Lung (tissue), 12 donors: ENCODE results near the gene TNIP2. TPM values are rescaled to one million over a fixed set of nuclear protein-coding genes. Genes with fewer than 3 reads are reported as not detected.

ENCODE experiments used
- ATAC-seq: fragments of 200-7000 bp; cut with Tn5 transposase; one replicate; pipeline ENCODE4 v1.9.1; 2020; ENCODE audit warnings: moderate number of reproducible peaks; ENCODE audit not compliant: insufficient read depth, low FRiP score
- DNase-seq, 3 donors: peaks; one replicate each; pipeline ENCODE4 v3.0.0-alpha.2; 2013 to 2017
- H3K27ac ChIP-seq, 2 donors: one replicate each; pipeline ENCODE4 v1.5.1; 2013; ENCODE audit warnings: mild to moderate bottlenecking in 2 of 2, moderate library complexity in 2 of 2, control low read depth in 1 of 2, inconsistent platforms in 1 of 2, low read depth in 1 of 2, low read length in 1 of 2
- H3K27me3 ChIP-seq, 3 donors: one replicate each; pipeline ENCODE4 v1.5.1; 2013; ENCODE audit warnings: low read length in 2 of 3; ENCODE audit not compliant: control insufficient read depth in 3 of 3, insufficient read depth in 3 of 3
- H3K36me3 ChIP-seq, 4 donors: one replicate each; pipeline ENCODE4 v1.5.1; 2013; ENCODE audit warnings: low read length in 4 of 4, mild to moderate bottlenecking in 1 of 4, moderate library complexity in 1 of 4; ENCODE audit not compliant: control insufficient read depth in 4 of 4, insufficient read depth in 4 of 4
- H3K4me1 ChIP-seq, 5 donors: one replicate each; pipeline ENCODE4 v1.5.1; 2013; ENCODE audit warnings: low read length in 5 of 5, mild to moderate bottlenecking in 2 of 5, moderate library complexity in 1 of 5; ENCODE audit not compliant: control insufficient read depth in 5 of 5, insufficient read depth in 5 of 5
- H3K4me3 ChIP-seq: one replicate; pipeline ENCODE4 v1.5.1; 2013; ENCODE audit warnings: mild to moderate bottlenecking, control low read depth, moderate library complexity
- H3K9ac ChIP-seq, 2 donors: one replicate each; pipeline ENCODE4 v1.5.1; 2013; ENCODE audit warnings: low read length in 2 of 2, control low read depth in 1 of 2; ENCODE audit not compliant: insufficient read depth in 1 of 2
- H3K9me3 ChIP-seq, 4 donors: one replicate each; pipeline ENCODE4 v1.5.1; 2013; ENCODE audit warnings: low read length in 3 of 4, mild to moderate bottlenecking in 1 of 4, moderate library complexity in 1 of 4; ENCODE audit not compliant: control insufficient read depth in 4 of 4, insufficient read depth in 3 of 4
- WGBS, 2 donors: extraction: QIAGEN DNeasy Blood & Tissue Kit; methylation state at CpG; one replicate each; pipeline ENCODE4 v1.1.7; 2013; 5-methylcytosine and 5-hydroxymethylcytosine counted together
- polyA plus RNA-seq, 2 donors: library from polyadenylated mRNA; stranded (reverse); fragments of 200-250 nt; gene quantifications; one replicate each; pipeline ENCODE4 v1.2.1, GENCODE V29; 2013
- total RNA-seq, 2 donors: library from RNA; depleted of rRNA in 1 of 2; stranded (reverse); fragments of >200 nt in 1 of 2; gene quantifications; one replicate each; pipeline ENCODE4 v1.2.1, GENCODE V29; 2014 to 2021
- TF ChIP-seq, protein P1 (sequence below): IDR thresholded peaks from 2 replicates; pipeline ENCODE4 v1.5.1; 2012; ENCODE audit warnings: mild to moderate bottlenecking; ENCODE audit errors: control extremely low read depth, extremely low read depth
- donor health status: control.
- donor health status: control.
- donor health status: Bipolar disorder and iron deficiency.
- donor health status: healthy.
- donor health status: DM: yes; HTN: yes; CAD: no.

TNIP2 gene
- total and polyA plus RNA-seq, 4 donors = 30.6 to 82.8 (median 43.8) TPM

DNA sequence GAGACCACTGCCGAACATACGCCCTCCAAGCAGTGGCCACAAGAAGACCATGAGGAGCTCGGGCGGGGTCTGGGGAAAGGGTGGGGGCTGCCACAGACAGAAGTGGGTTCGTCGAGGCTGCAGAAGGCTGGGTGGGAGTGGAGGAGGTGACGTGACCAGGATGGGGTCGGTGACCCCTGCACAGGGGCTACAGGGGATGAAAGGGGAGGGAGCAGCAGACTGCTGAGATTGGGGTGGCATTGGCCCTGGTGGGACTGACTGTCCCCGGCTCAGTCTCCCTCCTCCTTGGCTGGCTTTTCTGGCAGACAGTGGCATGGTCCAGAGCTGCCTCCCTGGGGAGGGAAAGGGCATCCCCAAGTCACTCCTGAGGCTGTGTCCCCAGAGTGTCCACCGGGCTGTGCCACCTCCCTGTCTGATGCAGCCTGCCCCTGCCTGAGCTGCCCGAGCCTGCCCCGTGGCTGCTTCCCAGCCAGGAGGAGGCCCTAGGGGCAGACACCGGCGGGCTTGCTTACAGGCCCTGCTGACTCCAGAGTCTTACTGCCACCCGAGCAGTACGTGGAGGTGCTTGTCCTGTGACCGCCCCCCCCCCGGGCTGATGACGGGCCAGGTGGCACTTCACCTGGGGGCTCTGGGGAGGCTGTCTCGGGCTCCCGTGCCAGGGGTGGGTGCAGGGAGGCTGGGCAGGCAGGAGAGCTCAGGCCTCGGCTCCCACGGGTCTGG lies 44.0 kb upstream of the TNIP2 start:
- H3K4me1 ChIP-seq = peaks cover 9 to 75% (median 35%) of the 10 kb centered on the region in 5 donors
- no peaks in the 10 kb centered on the region for H3K27me3 ChIP-seq
- peak overlapping the region; percentile 80 to 95 for H3K27ac ChIP-seq
- H3K9me3 ChIP-seq = no peaks in the 10 kb centered on the region
- H3K4me3 ChIP-seq = no peak overlapping the region
- 44 to 52% methylated on average over 23 of the region's 23 CpGs for WGBS, 2 donors
- DNase-seq (peak in 1 of 3 donors; percentile 15), ATAC-seq (no peak)
- TF ChIP-seq, protein P1, sequence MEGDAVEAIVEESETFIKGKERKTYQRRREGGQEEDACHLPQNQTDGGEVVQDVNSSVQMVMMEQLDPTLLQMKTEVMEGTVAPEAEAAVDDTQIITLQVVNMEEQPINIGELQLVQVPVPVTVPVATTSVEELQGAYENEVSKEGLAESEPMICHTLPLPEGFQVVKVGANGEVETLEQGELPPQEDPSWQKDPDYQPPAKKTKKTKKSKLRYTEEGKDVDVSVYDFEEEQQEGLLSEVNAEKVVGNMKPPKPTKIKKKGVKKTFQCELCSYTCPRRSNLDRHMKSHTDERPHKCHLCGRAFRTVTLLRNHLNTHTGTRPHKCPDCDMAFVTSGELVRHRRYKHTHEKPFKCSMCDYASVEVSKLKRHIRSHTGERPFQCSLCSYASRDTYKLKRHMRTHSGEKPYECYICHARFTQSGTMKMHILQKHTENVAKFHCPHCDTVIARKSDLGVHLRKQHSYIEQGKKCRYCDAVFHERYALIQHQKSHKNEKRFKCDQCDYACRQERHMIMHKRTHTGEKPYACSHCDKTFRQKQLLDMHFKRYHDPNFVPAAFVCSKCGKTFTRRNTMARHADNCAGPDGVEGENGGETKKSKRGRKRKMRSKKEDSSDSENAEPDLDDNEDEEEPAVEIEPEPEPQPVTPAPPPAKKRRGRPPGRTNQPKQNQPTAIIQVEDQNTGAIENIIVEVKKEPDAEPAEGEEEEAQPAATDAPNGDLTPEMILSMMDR = no peak
- H3K36me3 ChIP-seq = peaks cover 0 to 4% (median 0%) of the 10 kb centered on the region in 4 donors
- no peak overlapping the region for H3K9ac ChIP-seq

DNA sequence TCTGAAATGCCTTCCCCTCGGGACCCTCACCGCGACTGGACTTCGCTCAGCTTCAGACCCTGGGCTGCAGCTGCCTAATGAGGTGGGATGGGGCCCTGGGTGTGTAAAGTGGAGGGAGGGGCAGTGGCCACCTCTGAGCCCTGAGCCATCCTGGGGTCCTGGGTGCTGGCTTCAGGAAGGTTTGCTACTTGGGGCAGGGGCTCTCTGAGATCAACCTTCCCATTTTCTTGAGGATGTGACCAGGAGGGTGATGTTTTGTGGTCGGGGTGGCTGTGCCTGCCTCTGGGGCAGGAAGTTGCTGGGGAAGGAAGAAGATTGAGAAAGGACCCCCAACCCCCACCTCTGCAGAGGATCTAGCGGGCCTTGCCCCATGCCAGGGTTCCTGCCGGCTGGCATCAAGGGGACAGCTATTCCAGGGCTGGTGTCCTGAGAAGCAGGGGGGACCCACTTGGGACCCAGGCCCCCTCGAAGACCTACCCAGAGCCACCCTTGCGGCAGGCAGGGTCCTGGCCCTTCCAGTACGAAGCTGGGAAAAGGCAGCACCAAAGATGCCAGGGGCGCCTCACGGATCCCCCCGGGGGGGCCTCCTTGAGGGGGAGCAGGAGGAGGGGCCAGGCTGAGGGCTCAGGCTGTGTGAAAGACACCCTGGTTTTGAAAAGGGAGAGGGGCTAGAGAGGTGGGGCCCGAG lies 43.2 kb upstream of the TNIP2 start:
- ATAC-seq (no peak), DNase-seq (peak in 1 of 3 donors; percentile 12)
- Histone ChIP-seq H3K4me1 (peaks cover 15 to 75% (median 42%) of the 10 kb centered on the region in 5 donors), H3K27me3 (no peaks in the 10 kb centered on the region), H3K9me3 (no peaks in the 10 kb centered on the region), H3K4me3 (no peak overlapping the region), H3K36me3 (peaks cover 0 to 4% (median 0%) of the 10 kb centered on the region in 4 donors), H3K27ac (peak overlapping the region; percentile 13 to 95), H3K9ac (no peak overlapping the region)
- TF ChIP-seq, protein P1 = no peak
- WGBS, 2 donors = 38 to 56% methylated on average over 14 of the region's 14 CpGs

DNA sequence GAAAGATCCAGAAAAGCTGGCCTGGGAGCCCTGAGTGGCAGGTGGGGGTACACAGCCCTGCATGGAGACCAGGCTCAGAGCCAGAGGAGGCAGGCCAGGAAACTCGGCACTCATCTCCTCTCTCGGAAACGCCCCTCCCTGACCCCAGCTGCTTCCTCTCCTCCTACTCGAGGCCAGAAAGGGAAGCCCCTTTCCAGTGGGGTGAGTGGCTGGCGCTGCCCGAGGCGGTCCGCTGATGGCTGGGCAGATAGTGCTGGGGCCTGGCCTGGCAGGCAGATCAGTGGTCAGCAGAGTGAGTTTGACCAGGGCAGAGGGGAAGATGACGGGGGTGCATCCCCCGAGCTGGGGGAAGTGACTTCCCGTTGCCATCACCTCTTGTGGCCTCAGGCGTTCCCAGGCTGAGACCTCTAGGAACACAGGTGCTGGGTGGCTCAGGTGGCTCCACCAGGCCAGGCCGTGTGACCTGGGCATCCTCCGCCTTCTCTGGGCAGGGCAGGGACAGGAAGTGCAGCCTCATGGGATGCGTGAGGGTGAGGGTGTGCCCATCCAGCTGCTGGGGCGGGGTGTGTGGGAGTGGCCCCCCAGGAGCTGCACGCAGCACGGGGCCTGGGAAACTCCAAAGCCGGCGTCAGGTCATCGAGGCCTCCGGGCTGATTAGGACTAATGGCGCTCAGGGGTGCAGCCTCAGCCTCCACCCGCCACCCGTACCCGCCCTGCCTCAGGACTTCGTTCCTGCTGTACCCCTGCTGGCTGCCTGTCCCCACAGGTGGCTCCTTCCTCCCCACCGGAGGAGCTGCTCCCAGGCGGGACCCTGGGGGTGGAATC lies 42.5 kb upstream of the TNIP2 start:
- Histone ChIP-seq H3K4me1 (peaks cover 18 to 77% (median 50%) of the 10 kb centered on the region in 5 donors), H3K27ac (peak overlapping the region; percentile 35 to 95), H3K9ac (no peak overlapping the region), H3K4me3 (no peak overlapping the region), H3K27me3 (no peaks in the 10 kb centered on the region), H3K9me3 (no peaks in the 10 kb centered on the region), H3K36me3 (peaks cover 0 to 2% (median 0%) of the 10 kb centered on the region in 4 donors)
- DNase-seq (peak; percentile 79 to 90 (median 84)), ATAC-seq (peak; percentile 14)
- WGBS, 2 donors = 22 to 38% methylated on average over 27 to 29 of the region's 29 CpGs
- TF ChIP-seq, protein P1 = no peak
